CD4-positive, alpha-beta T cell treated with Interleukin-15 for 4 hours (primary cell): ENCODE results near the gene H6PD.

Experiments used
- DNase-seq: peaks from one replicate; pipeline ENCODE4 v3.0.0-alpha.2; 2020; ENCODE audit warnings: low spot score

Gene H6PD

DNA sequence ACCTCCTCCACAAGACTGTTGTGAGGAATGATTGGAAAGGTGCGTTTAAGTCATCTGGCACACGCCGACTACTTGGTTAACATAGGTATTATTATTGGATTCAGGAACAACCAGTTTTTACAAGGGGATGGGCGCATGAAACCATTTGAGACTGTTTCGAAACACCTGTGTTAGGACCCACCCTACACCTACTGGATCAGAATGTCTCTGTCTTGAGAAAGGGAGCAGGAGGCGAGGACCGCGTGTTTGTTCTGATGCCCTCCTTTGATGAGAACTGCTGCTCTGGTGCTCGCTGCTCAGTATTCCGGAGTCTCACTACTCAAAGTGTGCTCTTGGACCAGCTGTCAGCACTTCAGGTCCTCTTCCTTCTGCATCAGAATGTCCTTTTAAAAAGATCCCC is 7.3 kb downstream of the H6PD start:
- DNase-seq: no peak

DNA sequence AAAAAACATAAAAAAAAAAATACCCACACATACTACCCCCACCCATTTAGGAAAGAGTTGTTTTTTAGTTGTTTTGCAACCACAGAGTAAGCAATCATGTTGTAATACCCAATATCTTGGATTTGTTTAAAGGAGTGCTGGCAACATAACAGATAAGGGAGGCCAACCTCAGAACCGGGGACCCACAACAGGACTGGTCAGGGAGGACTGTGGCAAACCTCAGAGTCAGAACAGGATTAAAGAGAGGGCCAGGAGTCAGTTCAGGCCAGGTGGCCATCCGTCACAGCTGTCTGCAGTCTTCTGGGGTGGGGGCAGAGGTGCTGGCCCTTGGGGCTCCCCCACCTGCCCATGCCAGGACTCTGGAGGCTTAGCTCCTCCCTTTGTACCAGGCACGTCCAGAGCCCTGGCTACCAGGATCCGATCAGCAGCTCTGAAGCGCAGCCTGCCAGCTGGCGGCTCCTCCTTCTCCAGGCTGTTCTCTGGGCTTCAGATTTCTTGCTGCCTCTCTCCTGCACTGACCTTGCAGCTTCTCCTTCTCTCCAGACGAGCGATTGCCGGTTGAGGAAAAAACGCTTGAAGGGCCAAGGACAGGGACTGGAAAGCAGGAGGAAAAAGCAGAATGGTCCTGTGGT is 7.9 kb downstream of the H6PD start:
- no peak for DNase-seq

DNA sequence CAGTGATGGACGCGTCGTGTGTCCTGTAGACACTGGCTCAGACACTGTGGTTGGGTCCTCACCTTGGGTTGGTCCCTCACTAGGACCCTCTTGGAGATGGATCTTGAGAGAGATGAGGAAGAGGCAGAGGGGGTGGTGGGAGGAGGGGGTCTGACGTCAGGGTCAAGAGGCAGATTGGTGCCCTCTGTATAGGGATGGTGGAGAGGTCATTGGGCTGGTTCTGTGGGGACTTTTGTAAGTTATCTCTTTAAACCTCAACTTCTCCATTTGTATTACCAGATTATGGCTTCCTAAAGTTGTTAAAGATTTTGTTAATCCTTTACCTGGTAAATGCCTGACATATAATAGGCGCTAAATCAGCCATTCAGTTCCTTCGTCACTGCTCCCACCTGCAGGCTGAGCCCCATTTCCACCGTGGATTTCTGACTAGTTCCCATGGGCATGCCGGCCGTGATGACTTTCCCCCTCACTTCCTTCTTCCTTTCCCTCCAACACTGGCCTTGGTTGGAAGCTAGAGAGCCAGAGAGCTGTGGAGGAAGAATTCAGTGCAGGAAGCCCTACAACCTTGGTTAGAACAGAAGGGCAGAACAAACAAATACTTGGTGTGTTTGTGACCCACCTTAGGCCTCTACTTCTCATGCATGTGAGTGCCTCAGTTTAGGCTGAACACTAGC is 8.6 kb downstream of the H6PD start:
- DNase-seq: no peak

DNA sequence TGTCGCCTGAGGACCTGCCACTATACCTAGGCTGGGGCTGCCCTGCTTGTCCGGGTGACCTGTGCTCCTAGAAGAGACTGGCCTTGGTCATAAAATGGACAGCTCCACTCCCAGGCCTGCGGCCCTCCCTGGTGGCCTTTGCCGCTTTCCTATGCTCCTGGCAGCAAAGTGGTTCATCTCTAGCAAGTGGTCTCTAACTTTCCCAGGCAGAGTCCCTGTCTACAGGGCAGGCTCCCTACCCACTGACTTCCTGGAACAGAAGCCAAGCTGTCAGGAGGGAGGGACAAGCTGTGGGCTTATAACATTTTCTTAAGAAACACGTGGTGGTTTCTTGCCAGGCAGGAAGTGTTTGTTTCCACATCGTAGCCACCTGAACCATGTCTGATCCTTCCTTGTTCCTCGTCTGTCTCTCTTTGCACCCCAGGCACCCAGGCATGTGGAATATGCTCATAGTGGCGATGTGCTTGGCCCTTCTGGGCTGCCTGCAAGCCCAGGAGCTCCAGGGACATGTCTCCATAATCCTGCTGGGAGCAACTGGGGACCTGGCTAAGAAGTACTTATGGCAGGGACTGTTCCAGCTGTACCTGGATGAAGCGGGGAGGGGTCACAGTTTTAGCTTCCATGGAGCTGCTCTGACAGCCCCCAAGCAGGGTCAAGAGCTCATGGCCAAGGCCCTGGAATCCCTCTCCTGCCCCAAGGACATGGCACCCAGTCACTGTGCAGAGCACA is 10.1 kb downstream of the H6PD start:
- DNase-seq: no peak

DNA sequence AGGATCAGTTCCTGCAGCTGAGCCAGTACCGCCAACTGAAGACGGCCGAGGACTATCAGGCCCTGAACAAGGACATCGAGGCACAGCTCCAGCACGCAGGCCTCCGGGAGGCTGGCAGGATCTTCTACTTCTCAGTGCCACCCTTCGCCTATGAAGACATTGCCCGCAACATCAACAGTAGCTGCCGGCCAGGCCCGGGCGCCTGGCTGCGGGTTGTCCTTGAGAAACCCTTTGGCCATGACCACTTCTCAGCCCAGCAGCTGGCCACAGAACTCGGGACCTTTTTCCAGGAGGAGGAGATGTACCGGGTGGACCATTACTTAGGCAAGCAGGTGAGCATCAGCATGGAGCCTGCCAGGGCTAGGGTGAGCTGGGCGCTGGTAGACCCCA is 10.7 kb downstream of the H6PD start:
- no peak for DNase-seq

DNA sequence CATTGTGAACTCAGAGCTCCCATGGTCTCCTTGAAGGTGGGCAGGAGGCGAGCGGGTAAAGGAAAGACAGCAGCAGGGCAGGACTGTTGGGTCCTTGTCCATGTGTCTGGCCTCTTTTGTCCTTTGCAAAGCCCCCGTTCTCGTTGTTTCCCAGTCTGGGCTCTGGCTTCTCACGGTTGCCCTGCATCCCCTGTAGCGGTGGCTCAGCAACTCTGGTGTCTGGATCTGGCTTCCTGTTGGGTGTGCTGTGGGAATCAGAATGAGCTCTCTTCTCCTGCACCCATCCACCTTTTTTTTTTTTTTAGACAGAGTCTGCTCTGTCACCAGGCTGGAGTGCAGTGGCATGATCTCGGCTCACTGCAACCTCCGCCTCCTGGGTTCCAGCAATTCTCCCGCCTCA is 11.1 kb downstream of the H6PD start:
- no peak for DNase-seq

DNA sequence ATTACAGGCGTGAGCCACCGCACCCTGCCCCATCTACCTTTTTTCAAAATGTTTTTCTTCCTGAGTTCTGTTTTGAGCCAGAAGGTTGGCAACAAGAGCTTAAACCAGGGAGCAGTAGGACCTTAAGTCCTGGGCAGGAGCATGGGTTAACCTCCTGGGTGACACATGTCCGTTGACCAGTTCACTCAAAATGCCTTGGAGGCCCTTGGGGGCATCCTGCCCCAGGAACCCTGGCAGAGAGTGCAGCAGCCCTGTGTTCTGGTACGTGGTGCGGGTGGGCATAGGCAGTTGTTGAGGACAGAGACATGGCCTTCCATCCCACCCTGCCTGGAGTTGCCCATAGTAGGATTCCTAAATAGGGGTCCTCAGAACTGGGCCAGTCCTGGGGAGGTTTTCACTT is 11.6 kb downstream of the H6PD start:
- no peak for DNase-seq

DNA sequence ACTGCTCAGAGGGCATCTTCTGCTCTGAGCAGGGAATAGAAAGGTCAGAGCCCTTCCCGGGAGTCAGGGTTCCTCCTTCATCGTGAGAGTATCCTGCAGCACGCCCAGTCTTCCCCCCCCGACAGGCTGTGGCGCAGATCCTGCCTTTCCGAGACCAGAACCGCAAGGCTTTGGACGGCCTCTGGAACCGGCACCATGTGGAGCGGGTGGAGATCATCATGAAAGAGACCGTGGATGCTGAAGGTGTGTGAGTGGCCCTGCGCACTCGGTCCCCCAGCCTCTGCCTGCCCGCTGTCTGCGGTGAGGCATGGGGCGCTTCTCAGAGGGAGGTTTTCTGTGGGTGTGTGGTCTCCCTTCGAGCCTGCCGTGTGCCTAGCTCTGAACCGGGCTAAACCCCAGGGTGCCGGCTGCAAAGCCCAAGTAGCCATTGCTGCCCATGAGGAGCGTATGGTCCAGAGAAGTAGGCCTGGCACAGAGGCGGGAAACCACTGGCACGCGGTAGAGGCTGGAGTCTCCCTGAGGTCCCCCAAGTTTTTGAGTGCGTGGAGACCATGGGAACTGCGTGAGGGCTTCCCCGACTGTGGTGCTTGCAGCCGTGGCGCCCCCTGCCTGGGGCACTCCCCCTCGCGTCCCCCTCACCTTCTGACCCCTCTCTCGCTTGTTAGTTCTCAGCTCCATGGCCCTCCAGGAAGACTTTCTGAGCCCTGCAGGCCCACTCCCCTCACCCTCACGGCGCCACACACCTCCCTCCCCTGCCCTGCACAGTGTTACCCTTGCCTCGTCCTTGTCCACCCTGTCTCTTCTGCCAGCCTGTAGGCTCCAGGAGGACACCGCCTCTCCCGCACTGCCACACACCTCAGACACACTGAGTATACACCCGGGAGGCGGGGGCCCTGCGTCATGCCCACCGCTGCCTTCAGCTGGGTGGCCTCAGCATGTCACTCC is 12.5 kb downstream of the H6PD start:
- no peak for DNase-seq

DNA sequence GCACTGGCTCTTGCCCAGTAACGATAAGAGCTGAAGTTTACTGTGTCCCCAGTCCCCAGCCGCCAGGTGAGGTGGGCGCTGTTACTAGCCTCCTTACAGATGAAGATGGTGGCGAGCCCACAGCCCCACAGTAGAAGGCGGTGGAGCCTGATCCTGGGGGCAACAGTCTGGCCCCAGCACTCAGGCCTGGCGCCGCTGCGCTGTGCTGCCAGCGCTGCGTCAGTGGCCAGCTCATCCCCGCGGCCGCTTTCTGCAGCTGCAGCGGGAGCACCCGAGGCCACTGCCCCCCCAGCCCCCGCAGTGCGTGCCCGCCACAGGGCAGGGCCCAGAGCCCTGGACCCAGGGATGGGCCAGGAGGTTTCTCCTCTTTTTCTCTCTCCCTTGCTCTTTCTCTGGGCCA is 13.3 kb downstream of the H6PD start:
- no peak for DNase-seq

DNA sequence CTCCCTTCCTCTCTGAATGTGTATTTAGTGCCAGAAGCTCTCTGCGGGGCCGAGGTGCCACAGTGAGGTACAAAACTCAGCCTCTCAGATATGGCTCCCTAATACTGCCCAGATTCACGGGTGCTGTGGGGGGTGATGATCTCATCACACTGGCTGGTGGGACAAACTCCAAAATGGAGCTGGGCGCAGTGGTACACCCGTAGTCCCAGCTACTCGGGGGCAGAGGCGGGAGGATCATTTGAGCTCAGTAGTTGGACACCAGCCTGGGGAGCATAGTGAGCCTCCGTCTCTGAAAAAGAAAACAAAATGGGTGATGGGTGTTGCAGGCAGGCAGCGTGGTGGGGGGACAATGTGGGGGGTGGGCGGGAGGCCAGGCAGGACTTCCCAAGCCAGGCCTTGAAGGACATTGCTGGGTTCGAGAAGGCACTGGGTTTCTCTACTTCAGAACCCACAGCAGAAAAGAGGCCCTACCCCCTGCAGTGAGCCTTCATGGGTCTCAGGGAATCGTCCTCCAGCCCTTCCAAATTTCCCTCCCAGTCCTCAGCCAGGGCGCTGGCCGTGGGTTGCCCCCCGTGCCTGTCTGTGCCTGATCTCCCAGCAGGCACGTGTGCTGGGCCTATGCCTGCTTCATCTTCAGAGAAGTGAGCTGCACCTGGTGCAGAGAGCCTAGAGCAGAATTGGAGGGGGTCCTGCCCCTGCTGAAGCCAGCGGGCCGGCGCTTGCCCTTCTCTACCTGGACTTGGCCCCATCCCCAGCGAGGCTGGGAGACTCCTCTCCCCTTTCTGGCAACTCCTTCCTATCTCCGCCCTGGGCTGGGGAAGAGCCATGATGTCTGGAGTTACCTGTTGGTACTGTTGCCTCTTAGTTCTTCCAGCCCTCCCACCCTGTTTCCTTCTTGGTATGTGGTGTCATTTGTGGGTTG is 14.0 kb downstream of the H6PD start:
- no peak for DNase-seq

DNA sequence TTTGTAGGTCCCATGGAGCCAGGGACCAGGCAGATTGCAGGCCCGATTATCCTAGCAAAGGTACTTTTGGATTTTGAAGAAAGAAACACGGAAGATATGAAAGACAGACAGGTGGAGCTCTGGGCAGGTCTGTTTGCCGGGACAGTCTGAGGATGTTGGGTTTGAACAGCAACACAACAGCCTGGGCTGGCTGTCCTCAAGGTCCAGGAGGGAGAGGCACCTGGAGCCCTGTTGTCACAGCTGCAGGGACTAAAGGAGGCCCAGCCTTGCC is 14.6 kb downstream of the H6PD start:
- DNase-seq: no peak

DNA sequence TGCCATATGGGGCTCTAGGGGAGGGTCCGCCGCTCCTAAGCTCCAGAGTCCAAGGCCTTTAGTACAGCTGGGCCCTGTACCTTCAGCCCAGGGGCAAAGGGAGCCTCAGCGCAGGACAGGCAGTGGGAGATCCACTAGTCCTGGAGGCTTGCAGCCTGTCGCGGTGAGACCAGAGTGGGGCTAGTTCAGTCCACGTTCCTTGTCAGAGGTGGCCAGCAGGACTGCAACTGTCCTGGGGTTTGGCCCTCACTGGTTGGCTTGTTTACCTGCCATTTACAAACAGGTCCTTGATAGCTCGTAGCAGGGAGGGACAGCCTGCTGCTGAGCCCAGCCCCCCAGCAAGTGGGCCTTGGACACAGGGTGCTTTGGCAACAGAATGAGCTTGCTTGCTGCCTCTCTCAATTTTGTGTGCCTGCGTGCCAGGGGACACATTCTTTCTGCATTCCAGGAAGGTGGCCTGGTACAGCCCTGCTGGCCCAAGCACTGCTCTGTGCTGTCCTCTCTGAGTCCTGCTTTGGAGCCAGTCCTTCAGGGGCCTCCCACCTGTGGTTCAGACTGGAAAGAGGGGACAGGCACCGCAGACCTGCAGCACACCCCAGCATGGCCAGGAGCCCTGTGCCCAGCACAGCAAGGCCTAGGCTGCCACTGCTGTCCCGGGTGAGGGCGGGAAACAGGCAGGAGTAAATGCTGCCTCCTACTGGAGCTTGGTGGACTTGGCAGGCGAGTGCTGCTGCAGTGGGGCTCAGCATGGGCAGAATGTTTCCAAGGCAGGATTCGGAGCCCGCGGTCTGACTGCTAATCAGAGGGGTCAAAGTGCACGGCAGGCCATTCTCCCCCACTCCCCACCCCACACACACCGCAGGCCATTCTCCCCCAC is 15.2 kb downstream of the H6PD start:
- peak; percentile 12 for DNase-seq

DNA sequence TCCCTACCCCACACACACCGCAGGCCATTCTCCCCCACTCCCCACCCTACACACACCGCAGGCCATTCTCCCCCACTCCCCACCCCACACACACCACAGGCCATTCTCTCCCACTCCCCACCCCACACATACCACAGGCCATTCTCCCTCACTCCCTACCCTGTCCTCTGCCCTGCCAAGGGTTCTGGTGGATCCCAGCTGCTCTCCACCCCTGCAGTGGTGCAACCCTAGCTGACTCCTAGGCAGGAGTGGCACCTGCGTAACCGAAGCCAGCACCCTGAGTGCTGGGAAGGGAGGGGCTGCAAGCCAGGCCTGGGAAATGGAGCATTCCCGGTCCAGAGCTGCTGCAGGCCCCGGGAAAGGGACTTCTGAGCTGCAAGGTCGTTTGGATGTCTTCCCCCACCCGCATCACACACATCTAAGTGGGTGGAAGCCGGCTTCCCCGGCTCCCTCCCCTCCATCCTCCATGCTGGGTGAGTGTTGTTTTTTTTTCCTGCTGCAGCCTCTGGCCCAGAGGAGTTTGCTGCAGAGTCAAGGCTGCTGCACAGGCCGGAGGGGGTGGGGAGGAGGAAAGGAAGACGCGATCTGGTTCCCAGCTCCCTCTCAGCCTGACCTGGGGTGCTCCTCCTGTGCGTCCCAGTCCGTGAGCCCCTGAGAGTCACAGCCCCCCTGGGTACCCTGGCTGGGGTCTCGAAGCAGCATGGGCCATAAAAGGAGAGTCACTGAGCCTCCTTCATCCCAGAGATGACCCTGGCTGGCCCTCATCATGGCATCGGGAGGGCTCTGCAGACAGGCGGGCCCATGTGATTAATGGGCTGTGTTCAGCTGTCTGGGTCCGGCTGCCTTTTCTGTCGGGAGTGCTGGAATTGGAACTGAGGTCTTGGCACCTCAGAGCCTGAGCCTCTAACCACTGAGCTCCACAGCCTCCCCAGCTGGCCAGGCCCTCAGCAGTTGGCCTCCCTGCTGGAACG is 16.1 kb downstream of the H6PD start:
- DNase-seq: no peak

DNA sequence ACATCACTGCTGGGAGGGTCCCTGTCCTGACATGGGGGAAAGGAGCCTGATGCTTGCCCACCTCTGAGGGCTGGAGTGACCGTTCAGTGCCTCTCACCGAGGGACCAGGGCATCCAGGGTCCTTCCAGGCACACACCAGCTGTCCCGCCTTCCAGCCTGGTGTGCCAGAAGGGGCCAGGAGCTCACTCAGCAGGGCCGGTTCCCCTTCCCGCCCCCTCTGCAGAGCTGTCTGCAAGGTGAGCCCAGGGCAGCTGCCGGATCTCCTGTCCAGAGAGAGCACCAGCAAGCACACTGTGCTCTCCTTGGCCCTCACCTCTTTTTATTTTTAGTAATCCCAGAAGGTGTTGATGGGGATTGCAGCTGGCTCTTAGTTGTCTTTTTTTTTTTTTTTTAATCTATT is 16.9 kb downstream of the H6PD start:
- DNase-seq: no peak

DNA sequence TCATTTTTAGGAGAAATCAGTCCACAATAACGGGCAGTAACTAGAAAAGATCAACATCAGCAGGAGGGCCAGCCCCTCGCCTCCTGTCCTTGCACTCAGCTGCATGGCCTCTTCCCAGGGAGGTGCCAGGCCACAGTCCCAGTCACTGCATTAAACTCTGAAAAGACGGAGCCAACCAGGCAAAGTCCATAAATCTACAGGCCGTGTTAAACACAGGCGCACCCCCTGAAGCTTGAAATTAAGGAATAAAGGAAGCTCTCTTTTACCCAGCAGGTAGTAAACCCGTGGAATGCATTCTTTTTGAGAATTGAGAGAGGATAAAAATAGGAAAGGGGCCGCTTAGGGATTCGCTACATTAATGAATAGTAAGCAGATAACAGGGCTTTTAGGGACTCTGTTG is 18.4 kb downstream of the H6PD start:
- no peak for DNase-seq

DNA sequence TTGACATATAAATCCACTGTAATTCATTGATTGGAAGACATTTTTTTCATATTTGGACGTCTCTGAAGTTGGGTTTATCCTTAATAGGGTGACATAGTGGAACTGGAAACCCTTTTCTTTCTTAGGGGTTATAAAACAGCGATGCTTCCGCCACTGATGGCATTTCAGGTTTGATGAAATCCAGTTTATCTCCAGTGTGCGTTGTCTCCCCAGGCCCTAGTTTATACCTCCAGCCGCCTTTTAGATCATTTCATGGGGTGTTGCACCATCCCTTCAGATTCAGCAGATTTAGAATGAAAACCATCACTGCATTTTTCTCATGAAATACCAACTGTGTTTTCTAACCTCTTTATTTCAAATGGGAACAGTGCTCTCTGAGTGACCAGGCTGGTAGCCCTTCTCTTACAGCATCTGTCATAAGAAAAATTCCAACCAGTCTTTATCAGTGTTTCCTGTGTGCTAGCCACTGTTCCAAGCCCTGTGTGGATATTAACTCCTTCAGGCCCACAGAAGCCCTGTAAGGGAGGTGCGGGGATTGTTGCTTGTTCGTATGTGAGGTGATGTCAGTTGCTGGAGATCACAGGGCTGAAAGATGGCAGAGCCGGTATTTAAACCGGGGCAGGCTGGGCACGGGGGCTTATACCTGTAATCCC is 19.0 kb downstream of the H6PD start:
- DNase-seq: no peak

DNA sequence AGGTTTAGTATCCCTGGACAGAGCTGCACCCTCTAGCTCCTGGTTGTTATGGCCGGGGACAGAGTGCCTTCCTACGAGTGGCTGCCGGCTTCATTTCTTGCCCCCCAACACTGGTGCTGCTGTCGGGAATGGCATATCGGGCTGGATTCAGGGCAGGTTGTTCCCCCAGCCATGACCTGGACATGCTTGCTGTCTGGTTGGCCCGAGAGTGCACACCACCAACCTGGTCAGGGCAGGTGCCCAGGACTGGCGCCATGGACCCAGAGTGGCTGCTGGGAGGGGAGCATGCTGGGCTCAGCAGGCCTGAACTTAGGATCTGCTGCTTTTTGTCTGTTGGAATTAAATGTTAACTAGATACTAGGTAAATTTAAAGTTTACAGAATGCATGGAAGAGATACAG is 21.8 kb downstream of the H6PD start:
- no peak for DNase-seq

DNA sequence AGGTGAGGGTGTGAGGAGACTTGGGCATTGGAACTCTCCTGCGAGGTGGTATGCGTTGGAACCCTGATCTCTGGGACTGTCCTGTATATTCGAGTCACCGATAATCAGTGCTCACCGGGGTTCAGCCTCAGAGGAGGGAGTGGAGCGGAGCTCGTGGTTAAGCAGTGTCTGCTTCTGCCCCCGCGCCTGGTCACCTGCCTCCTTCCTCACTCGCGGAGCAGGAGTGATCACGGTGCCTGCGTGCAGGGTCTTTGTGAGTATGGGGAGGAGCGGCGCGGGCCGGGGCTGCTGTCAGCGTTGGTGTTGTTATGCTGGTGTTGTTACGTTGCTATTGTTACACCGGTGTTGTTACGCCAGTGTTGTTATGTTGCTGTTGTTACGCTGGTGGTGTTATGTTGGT is 23.3 kb downstream of the H6PD start:
- DNase-seq: no peak

DNA sequence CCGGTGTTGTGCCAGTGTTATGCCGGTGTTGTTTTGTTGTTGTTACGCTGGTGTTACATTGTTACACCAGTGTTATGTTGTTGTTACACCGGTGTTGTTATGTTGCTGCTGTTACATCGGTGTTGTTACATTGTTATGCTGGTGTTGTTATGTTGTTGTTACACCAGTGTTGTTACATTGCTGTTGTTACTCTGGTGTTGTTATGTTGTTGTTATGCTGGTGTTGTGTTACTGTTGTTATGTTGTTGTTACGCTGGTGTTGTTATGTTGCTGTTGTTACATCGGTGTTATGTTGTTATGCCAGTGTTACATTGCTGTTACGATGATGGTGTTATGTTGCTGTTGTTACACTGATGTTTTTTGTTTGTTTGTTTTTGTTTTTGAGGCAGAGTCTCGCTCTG is 24.1 kb downstream of the H6PD start:
- no peak for DNase-seq
